Keratinocyte (primary cell): ENCODE results near the gene DGKQ.

Source experiments
- CTCF ChIP-seq, 3 experiments: IDR thresholded peaks in 1 of 3; conservative IDR thresholded peaks in 1 of 3; optimal IDR thresholded peaks in 1 of 3; 2 replicates in 2 of 3; 3 replicates in 1 of 3; pipeline versions ENCODE3 to v1.5.1; 2011; ENCODE audit warnings: low read length in 3 of 3, mild to moderate bottlenecking in 3 of 3, moderate library complexity in 2 of 3, control low read depth in 1 of 3, inconsistent platforms in 1 of 3; ENCODE audit not compliant: insufficient read depth in 2 of 3; ENCODE audit errors: extremely low read depth in 1 of 3
- EZH2 ChIP-seq: IDR thresholded peaks from one replicate; pipeline ENCODE4 v1.6.1; 2012; ENCODE audit warnings: inconsistent platforms, mild to moderate bottlenecking, low read length, moderate library complexity

DNA sequence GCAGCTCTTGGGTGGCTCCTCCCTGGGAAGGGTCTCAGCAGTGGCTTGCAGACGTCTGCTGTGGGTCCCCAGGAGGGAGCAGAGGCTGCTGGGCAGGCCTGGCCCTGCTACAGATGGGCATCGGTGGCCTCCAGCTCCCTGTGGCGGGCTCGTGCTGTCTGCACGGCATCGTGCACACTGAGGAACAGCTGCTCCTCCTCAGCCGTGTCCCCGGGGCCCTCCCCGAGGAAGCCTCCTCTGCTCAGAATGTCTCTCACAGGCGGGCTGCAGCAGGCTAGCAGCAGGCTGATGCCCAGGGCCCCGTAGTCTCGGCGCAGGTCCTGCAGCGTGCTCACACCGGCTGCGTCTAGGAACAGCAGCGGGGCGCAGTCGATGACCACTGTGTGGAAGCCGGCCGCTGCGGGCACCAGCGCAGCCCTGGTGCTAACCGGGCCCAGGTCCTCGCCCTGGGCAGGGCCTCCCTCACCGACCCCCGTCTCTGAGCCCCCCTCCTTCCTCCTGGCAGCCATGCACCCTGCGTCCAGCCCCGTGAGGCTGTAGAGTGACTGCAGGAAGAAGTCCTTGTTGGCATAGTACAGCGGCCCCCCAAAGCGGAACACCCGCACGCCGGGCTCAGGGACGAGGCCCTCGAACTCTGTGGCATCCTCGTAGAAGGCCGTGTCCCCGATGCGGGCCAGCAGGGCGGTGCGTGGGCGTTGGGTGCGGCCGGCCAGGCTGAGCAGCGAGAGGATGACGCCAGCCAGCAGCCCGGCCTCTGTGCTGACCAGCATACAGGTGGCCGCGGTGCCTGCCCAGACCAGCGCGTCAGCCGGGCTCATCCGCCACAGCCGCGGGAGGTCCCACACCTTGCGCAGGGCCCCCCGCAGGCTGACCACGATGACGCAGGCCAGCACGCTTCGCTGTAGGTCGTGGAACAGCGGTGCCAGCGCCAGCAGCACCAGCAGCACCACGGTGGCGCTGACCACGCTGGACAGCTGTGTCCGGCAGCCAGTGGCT, 15.7 kb upstream of the DGKQ start:
- TF ChIP-seq CTCF (optimal IDR thresholded peaks at IDR 0.05 in 1 of 3, IDR thresholded peaks at IDR 0.05 in 1 of 3, conservative IDR thresholded peaks at IDR 0.05 in 1 of 3; ENCODE audit: extremely low read depth in 1 of 3, insufficient read depth in 2 of 3, low read length in 3 of 3) (no peak), EZH2 (no peak)
